PC-9 (cell line): ENCODE measurements around the gene MALAT1.

Experiments used
- CTCF ChIP-seq: fragments of 200-600 bp; sonication (generic); conservative IDR thresholded peaks from 2 replicates; pipeline ENCODE4 v1.6.1; 2017; ENCODE audit warnings: mixed run types, antibody characterized with exemption, mild to moderate bottlenecking, moderate library complexity
- EZH2 ChIP-seq: fragments of 200-600 bp; sonication (generic); IDR thresholded peaks from 2 replicates; pipeline ENCODE4 v1.8.0; 2017; ENCODE audit warnings: antibody characterized with exemption, low read depth

GRCh38 chr11:65492387-65492636, 6.5 kb upstream of the MALAT1 start:
- no peak for TF ChIP-seq CTCF
- TF ChIP-seq EZH2 = no peak
